A673 (cell line): ENCODE results near the gene CRHR1. TPM values are rescaled to one million over a fixed set of nuclear protein-coding genes. Genes with fewer than 3 reads are reported as not detected.

Experiments
- BruUV-seq: library from RNA; stranded (reverse); fragments of 400-500 nt; replicated peaks from 2 replicates; lab custom pipeline; 2021; lab: Mats Ljungman, UMichigan
- CTCF ChIA-PET: fragments of 300-600 bp; sonication (Branson Sonifier 250); formaldehyde crosslinking; loops from one replicate; lab custom pipeline; 2022; ENCODE audit warnings: antibody characterized with exemption; lab: Charles Lee
- POLR2A ChIA-PET: fragments of 300-600 bp; sonication (Branson Sonifier 250); formaldehyde crosslinking; loops from one replicate; lab custom pipeline; 2022; ENCODE audit warnings: antibody characterized with exemption; ENCODE audit not compliant: low non-redundant PET; lab: Charles Lee
- DNase-seq: peaks from one replicate; pipeline ENCODE4 v3.0.0-alpha.2; 2015; ENCODE audit warnings: low spot score
- H3K27ac ChIP-seq: fragments of 200-600 bp; sonication (generic); 2 replicates; pipeline ENCODE4 v1.5.1; 2016; ENCODE audit warnings: mixed run types, low read depth, mild to moderate bottlenecking, mixed read lengths, antibody characterized with exemption, low read length; ENCODE audit not compliant: poor library complexity, severe bottlenecking
- H3K27me3 ChIP-seq: fragments of 200-600 bp; sonication (generic); replicated peaks from 2 replicates; pipeline ENCODE4 v1.6.1; 2017; ENCODE audit warnings: mixed run types, low read depth, mild to moderate bottlenecking, mixed read lengths, antibody characterized with exemption, low read length; ENCODE audit not compliant: insufficient read depth, poor library complexity
- H3K36me3 ChIP-seq: fragments of 200-600 bp; sonication (generic); 2 replicates; pipeline ENCODE4 v1.6.1; 2016; ENCODE audit warnings: mixed run types, mild to moderate bottlenecking, mixed read lengths, antibody characterized with exemption, low read length; ENCODE audit not compliant: insufficient read depth, poor library complexity, severe bottlenecking
- H3K4me1 ChIP-seq: fragments of 200-600 bp; sonication (generic); 2 replicates; pipeline ENCODE4 v1.6.1; 2017; ENCODE audit warnings: mixed run types, mild to moderate bottlenecking, mixed read lengths, antibody characterized with exemption, low read length; ENCODE audit not compliant: insufficient read depth, poor library complexity, severe bottlenecking
- H3K4me3 ChIP-seq: fragments of 200-600 bp; sonication (generic); 2 replicates; pipeline ENCODE4 v1.5.1; 2016; ENCODE audit warnings: low read depth, mixed run types, mild to moderate bottlenecking, mixed read lengths, low read length; ENCODE audit not compliant: poor library complexity, severe bottlenecking
- H3K9me3 ChIP-seq: fragments of 200-600 bp; sonication (generic); 2 replicates; pipeline ENCODE4 v1.6.1; 2016; ENCODE audit warnings: mixed run types, low read depth, mild to moderate bottlenecking, mixed read lengths, antibody characterized with exemption, low read length; ENCODE audit not compliant: poor library complexity, severe bottlenecking
- EZH2 ChIP-seq: fragments of 200-600 bp; sonication (generic); IDR thresholded peaks from 2 replicates; pipeline ENCODE4 v1.6.1; 2017; ENCODE audit warnings: borderline replicate concordance, low read depth, mild to moderate bottlenecking, mixed read lengths, antibody characterized with exemption, low read length; ENCODE audit not compliant: poor library complexity, severe bottlenecking
- intact Hi-C: fragments of 100-400 bp; cut with micrococcal nuclease; formaldehyde crosslinking; loops from one replicate; pipeline ENCODE4 v1.10.0; 2022; ENCODE audit not compliant: unreplicated experiment
- total RNA-seq: library from RNA; stranded (reverse); gene quantifications from 2 replicates; pipeline ENCODE4 v1.2.3, GENCODE V29; 2021
- TF ChIP-seq, protein P1 (sequence below): fragments of 300-800, 200-600 bp; sonication (generic); conservative IDR thresholded peaks from 2 replicates; pipeline ENCODE4 v1.5.1; 2017; ENCODE audit warnings: low read depth, mild to moderate bottlenecking, antibody characterized with exemption, low read length, moderate library complexity, mixed read lengths

CRHR1 gene
- total RNA-seq, 1 experiment from 2014 or later, result not detected

DNA sequence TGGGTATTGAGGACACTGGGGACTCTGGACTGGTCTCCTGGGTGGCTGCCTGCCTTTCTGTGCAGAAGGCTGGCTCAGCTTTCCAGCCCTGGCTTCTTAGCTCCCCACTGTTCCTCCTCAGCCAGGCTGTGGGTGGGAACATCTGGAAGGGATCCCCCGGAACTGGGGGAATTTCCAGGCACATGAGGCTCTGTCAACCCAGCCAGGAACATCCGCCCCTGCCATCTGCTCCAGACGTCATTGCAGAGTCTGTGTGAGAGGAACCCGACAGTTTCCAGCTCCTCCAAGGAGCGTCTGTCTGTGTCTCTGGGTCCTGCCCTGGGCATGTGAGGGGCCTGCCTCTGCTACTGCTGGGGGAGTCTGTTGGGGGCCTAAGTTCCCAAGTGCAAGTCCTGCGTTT, 36.2 kb upstream of the CRHR1 start:
- intact Hi-C loops, result no loop called here
- H3K27ac ChIP-seq, result no peak overlapping the region
- no TSS peak for BruUV-seq
- POLR2A ChIA-PET, result no interaction called here
- peaks cover 10% of the 10 kb centered on the region for H3K27me3 ChIP-seq
- CTCF ChIA-PET, result no interaction called here
- no peak overlapping the region for H3K4me3 ChIP-seq
- H3K9me3 ChIP-seq, result no peaks in the 10 kb centered on the region
- no peaks in the 10 kb centered on the region for H3K36me3 ChIP-seq
- H3K4me1 ChIP-seq, result no peaks in the 10 kb centered on the region
- DNase-seq, result no peak
- TF ChIP-seq EZH2, result no peak
- TF ChIP-seq, protein P1, sequence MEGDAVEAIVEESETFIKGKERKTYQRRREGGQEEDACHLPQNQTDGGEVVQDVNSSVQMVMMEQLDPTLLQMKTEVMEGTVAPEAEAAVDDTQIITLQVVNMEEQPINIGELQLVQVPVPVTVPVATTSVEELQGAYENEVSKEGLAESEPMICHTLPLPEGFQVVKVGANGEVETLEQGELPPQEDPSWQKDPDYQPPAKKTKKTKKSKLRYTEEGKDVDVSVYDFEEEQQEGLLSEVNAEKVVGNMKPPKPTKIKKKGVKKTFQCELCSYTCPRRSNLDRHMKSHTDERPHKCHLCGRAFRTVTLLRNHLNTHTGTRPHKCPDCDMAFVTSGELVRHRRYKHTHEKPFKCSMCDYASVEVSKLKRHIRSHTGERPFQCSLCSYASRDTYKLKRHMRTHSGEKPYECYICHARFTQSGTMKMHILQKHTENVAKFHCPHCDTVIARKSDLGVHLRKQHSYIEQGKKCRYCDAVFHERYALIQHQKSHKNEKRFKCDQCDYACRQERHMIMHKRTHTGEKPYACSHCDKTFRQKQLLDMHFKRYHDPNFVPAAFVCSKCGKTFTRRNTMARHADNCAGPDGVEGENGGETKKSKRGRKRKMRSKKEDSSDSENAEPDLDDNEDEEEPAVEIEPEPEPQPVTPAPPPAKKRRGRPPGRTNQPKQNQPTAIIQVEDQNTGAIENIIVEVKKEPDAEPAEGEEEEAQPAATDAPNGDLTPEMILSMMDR, result no peak

DNA sequence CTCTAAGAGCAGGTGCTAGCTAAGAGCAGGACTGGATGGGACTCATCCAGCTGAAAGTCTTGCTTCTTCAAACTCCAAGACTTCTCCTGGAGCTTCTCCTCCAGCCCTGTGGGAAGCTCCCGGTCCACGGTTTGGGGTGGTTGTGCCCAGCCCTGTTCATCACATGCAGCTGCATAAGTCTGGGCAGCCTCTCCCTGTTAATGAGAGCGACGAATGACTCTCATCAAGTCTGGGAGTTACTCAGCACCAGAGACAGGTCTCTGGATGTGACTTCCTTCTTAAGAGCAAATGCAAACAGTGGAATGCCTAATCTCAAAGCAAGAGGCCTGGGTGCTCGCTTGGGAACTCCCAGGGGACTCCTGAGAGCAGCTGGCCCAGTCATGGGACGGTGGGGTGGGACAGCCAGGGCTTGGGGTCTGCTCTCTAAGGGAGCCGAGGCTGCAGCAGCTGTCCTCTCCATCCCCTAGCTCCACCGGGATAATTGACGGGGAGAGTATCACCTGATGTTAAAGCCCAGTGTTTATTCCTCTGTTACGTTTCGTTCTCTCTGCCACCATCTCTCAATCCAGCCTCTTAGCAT, 35.3 kb upstream of the CRHR1 start:
- H3K4me1 ChIP-seq, result no peaks in the 10 kb centered on the region
- H3K36me3 ChIP-seq, result no peaks in the 10 kb centered on the region
- H3K9me3 ChIP-seq, result no peaks in the 10 kb centered on the region
- ChIA-PET CTCF (no interaction called here), POLR2A (no interaction called here)
- DNase-seq, result no peak
- peaks cover 2% of the 10 kb centered on the region for H3K27me3 ChIP-seq
- no TSS peak for BruUV-seq
- no peak overlapping the region for H3K27ac ChIP-seq
- intact Hi-C loops, result no loop called here
- H3K4me3 ChIP-seq, result no peak overlapping the region
- TF ChIP-seq EZH2, result no peak
- TF ChIP-seq, protein P1, result no peak

DNA sequence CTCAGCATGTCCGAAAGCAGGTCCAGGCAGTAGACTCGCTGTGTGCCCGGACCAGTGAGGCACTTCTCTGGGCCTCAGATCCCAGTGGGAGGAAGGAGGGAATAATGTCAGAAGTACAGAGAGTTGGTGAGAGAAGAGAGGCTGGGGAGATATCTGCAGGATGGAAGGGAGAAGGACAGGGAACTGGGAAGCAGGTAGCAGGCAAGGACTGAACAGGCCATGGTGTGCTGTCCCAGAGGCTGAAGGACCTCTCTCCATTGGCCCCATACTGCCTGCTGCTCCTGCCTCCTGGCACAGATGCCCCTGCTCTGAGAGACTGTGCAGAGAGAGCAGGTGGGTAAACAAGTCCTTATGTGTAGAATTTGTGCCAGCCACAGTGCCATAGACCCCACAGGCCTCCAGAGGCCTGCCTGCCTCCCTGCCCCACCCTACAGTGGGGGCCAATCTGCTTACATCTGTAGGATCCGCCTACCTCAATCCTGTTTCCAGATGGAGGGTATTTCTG, 34.2 kb upstream of the CRHR1 start:
- intact Hi-C loops, result no loop called here
- Histone ChIP-seq H3K4me3 (no peak overlapping the region), H3K36me3 (no peaks in the 10 kb centered on the region), H3K27me3 (no peaks in the 10 kb centered on the region), H3K9me3 (no peaks in the 10 kb centered on the region), H3K27ac (no peak overlapping the region), H3K4me1 (no peaks in the 10 kb centered on the region)
- ChIA-PET CTCF (no interaction called here), POLR2A (no interaction called here)
- BruUV-seq, result no TSS peak
- TF ChIP-seq EZH2, result no peak
- TF ChIP-seq, protein P1, result no peak
- DNase-seq, result no peak
